HL-60 (cell line): ENCODE results near the gene AMZ2.

Experiments used
- GABPA ChIP-seq: IDR thresholded peaks from 2 replicates; pipeline ENCODE4 v1.6.1; 2012; ENCODE audit warnings: low read depth
- POLR2AphosphoS5 ChIP-seq: IDR thresholded peaks from 2 replicates; pipeline ENCODE4 v1.6.1; 2012; ENCODE audit warnings: low read depth
- TF ChIP-seq, protein P1 (sequence below): IDR thresholded peaks from one replicate; pipeline ENCODE4 v1.5.1; 2011; ENCODE audit warnings: low read length, control low read depth, inconsistent platforms; ENCODE audit not compliant: insufficient read depth

- TF ChIP-seq, protein P1, sequence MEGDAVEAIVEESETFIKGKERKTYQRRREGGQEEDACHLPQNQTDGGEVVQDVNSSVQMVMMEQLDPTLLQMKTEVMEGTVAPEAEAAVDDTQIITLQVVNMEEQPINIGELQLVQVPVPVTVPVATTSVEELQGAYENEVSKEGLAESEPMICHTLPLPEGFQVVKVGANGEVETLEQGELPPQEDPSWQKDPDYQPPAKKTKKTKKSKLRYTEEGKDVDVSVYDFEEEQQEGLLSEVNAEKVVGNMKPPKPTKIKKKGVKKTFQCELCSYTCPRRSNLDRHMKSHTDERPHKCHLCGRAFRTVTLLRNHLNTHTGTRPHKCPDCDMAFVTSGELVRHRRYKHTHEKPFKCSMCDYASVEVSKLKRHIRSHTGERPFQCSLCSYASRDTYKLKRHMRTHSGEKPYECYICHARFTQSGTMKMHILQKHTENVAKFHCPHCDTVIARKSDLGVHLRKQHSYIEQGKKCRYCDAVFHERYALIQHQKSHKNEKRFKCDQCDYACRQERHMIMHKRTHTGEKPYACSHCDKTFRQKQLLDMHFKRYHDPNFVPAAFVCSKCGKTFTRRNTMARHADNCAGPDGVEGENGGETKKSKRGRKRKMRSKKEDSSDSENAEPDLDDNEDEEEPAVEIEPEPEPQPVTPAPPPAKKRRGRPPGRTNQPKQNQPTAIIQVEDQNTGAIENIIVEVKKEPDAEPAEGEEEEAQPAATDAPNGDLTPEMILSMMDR = no peak
- TF ChIP-seq GABPA (no peak), POLR2AphosphoS5 (no peak)
These were observed 40.1 kb upstream of the AMZ2 start for GRCh38 chr17:68207651-68208253.
